Vagina (tissue), 2 donors: ENCODE data around the gene TCAF1. TPM values are rescaled to one million over a fixed set of nuclear protein-coding genes. Genes with fewer than 3 reads are reported as not detected.
A peak's percentile ranks its signal among the peaks of the same experiment; 100 is the strongest.
"Not testable (repeated sequence)": the region's sequence is repeated elsewhere in the genome, so short reads cannot be mapped to it uniquely, and the experiment has no call there.

Experiments
- DNase-seq, 2 donors: peaks; one replicate each; pipeline ENCODE4 v3.0.0-alpha.2; 2017; ENCODE audit errors: extremely low spot score in 2 of 2
- H3K27ac ChIP-seq: fragments of 200-600 bp; sonication (generic); one replicate; pipeline ENCODE4 v1.5.1; 2019
- H3K27me3 ChIP-seq: fragments of 200-600 bp; sonication (generic); one replicate; pipeline ENCODE4 v1.5.1; 2019
- H3K36me3 ChIP-seq, 2 donors: fragments of 200-600 bp; sonication (generic); one replicate each; pipeline ENCODE4 v1.5.1; 2017 to 2019
- H3K4me1 ChIP-seq: fragments of 200-600 bp; sonication (generic); one replicate; pipeline ENCODE4 v1.5.1; 2019
- H3K4me3 ChIP-seq, 2 donors: fragments of 200-600 bp; sonication (generic); 1 replicate in 1 of 2; 2 replicates in 1 of 2; pipeline ENCODE4 v1.5.1; 2016 to 2019
- H3K9me3 ChIP-seq: fragments of 200-600 bp; sonication (generic); one replicate; pipeline ENCODE4 v1.5.1; 2019
- CTCF ChIP-seq, 3 experiments: fragments of 450-650 bp in 2 of 3; fragments of 200-600 bp in 1 of 3; sonication (generic) in 1 of 3; IDR thresholded peaks; one replicate each; pipeline ENCODE4 v1.5.1; 2017 to 2019; ENCODE audit warnings: antibody characterized with exemption in 3 of 3, mild to moderate bottlenecking in 2 of 3, moderate library complexity in 2 of 3
- POLR2A ChIP-seq, 2 donors: fragments of 450-650 bp; IDR thresholded peaks; one replicate each; pipeline ENCODE4 v1.6.1; 2017; ENCODE audit warnings: antibody characterized with exemption in 2 of 2, mild to moderate bottlenecking in 2 of 2, moderate library complexity in 2 of 2
- POLR2AphosphoS5 ChIP-seq, 2 donors: sonication (generic); formaldehyde crosslinking; IDR thresholded peaks; one replicate each; pipeline ENCODE4 v1.9.0; 2017; ENCODE audit warnings: antibody characterized with exemption in 2 of 2, mild to moderate bottlenecking in 2 of 2, low read depth in 1 of 2; ENCODE audit not compliant: insufficient read depth in 1 of 2
- intact Hi-C: fragments of 100-400 bp; cut with DNase I; formaldehyde crosslinking; loops from one replicate; pipeline ENCODE4 v1.15.1; 2023
- total RNA-seq: library from RNA; depleted of rRNA; stranded (reverse); fragments of >200 nt; gene quantifications from one replicate; pipeline ENCODE4 v1.2.3, GENCODE V29; 2016

TCAF1 gene
- total RNA-seq, 1 donor from 2014 or later = 50.1 TPM

GRCh38 chr7:143882604-143883078 lies 19.3 kb downstream of the TCAF1 start:
- Histone ChIP-seq H3K4me3 (peak overlapping the region; percentile 59 to 66), H3K4me1 (peaks cover 34% of the 10 kb centered on the region), H3K9me3 (no peaks in the 10 kb centered on the region), H3K36me3 (no peaks in the 10 kb centered on the region), H3K27ac (peak overlapping the region; percentile 80), H3K27me3 (no peaks in the 10 kb centered on the region)
- DNase-seq = no peak
- intact Hi-C loops = no loop called here
- TF ChIP-seq CTCF (IDR thresholded peaks at IDR 0.05) = no peak
- TF ChIP-seq POLR2A (IDR thresholded peaks at IDR 0.05) = no peak
- TF ChIP-seq POLR2AphosphoS5 (IDR thresholded peaks at IDR 0.05; ENCODE audit: insufficient read depth in 1 of 2, low read depth in 1 of 2) = peak in 1 of 2 donors; percentile 59

GRCh38 chr7:143882020-143882603 lies 19.9 kb downstream of the TCAF1 start:
- no peaks in the 10 kb centered on the region for H3K9me3 ChIP-seq
- intact Hi-C loops = no loop called here
- TF ChIP-seq CTCF (IDR thresholded peaks at IDR 0.05) (no peak), POLR2A (IDR thresholded peaks at IDR 0.05) (no peak), POLR2AphosphoS5 (IDR thresholded peaks at IDR 0.05; ENCODE audit: insufficient read depth in 1 of 2, low read depth in 1 of 2) (no peak)
- H3K4me1 ChIP-seq = peaks cover 34% of the 10 kb centered on the region
- DNase-seq = no peak
- peak overlapping the region; percentile 80 for H3K27ac ChIP-seq
- H3K27me3 ChIP-seq = no peaks in the 10 kb centered on the region
- no peaks in the 10 kb centered on the region for H3K36me3 ChIP-seq
- H3K4me3 ChIP-seq = peak overlapping the region; percentile 59 to 66

- no peaks in the 10 kb centered on the region for H3K36me3 ChIP-seq
- DNase-seq = no peak
- no peak overlapping the region for H3K4me3 ChIP-seq
- TF ChIP-seq POLR2AphosphoS5 (IDR thresholded peaks at IDR 0.05; ENCODE audit: insufficient read depth in 1 of 2, low read depth in 1 of 2) = no peak
- TF ChIP-seq CTCF (IDR thresholded peaks at IDR 0.05) = no peak
- TF ChIP-seq POLR2A (IDR thresholded peaks at IDR 0.05) = no peak
- H3K9me3 ChIP-seq = no peaks in the 10 kb centered on the region
- intact Hi-C loops = no loop called here
- H3K4me1 ChIP-seq = peaks cover 16% of the 10 kb centered on the region
- no peak overlapping the region for H3K27ac ChIP-seq
- H3K27me3 ChIP-seq = no peaks in the 10 kb centered on the region
These were observed 23.1 kb downstream of the TCAF1 start for GRCh38 chr7:143878884-143879283.

GRCh38 chr7:143877098-143877497 lies 24.9 kb downstream of the TCAF1 start:
- H3K27ac ChIP-seq = no peak overlapping the region
- intact Hi-C loops = no loop called here
- no peaks in the 10 kb centered on the region for H3K9me3 ChIP-seq
- no peak for TF ChIP-seq CTCF (IDR thresholded peaks at IDR 0.05)
- no peak for TF ChIP-seq POLR2AphosphoS5 (IDR thresholded peaks at IDR 0.05; ENCODE audit: insufficient read depth in 1 of 2, low read depth in 1 of 2)
- no peak for TF ChIP-seq POLR2A (IDR thresholded peaks at IDR 0.05)
- H3K27me3 ChIP-seq = no peaks in the 10 kb centered on the region
- no peak for DNase-seq
- H3K36me3 ChIP-seq = no peaks in the 10 kb centered on the region
- H3K4me1 ChIP-seq = peaks cover 8% of the 10 kb centered on the region
- no peak overlapping the region for H3K4me3 ChIP-seq

GRCh38 chr7:143876218-143876617 lies 25.8 kb downstream of the TCAF1 start:
- Histone ChIP-seq H3K27me3 (no peaks in the 10 kb centered on the region), H3K4me3 (no peak overlapping the region), H3K36me3 (no peaks in the 10 kb centered on the region), H3K4me1 (peaks cover 1% of the 10 kb centered on the region), H3K27ac (no peak overlapping the region), H3K9me3 (no peaks in the 10 kb centered on the region)
- intact Hi-C loops = no loop called here
- TF ChIP-seq POLR2AphosphoS5 (IDR thresholded peaks at IDR 0.05; ENCODE audit: insufficient read depth in 1 of 2, low read depth in 1 of 2) (no peak), CTCF (IDR thresholded peaks at IDR 0.05) (no peak), POLR2A (IDR thresholded peaks at IDR 0.05) (no peak)
- DNase-seq = no peak

GRCh38 chr7:143873242-143873641 lies 28.7 kb downstream of the TCAF1 start:
- H3K27ac ChIP-seq, H3K27me3 ChIP-seq, DNase-seq, H3K4me3 ChIP-seq, H3K4me1 ChIP-seq, H3K36me3 ChIP-seq, H3K9me3 ChIP-seq, intact Hi-C loops: not testable (repeated sequence)

GRCh38 chr7:143871534-143871933 lies 30.4 kb downstream of the TCAF1 start:
- H3K27ac ChIP-seq, DNase-seq, intact Hi-C loops, H3K36me3 ChIP-seq, H3K27me3 ChIP-seq, H3K4me1 ChIP-seq, H3K9me3 ChIP-seq, H3K4me3 ChIP-seq: not testable (repeated sequence)

- H3K36me3 ChIP-seq, intact Hi-C loops, H3K27ac ChIP-seq, H3K4me3 ChIP-seq, H3K9me3 ChIP-seq, DNase-seq, H3K27me3 ChIP-seq, H3K4me1 ChIP-seq: not testable (repeated sequence)
These were observed 44.0 kb downstream of the TCAF1 start for GRCh38 chr7:143857994-143858393.
